ENCODE data around the gene WNT9A.

The WNT9A gene

DNA sequence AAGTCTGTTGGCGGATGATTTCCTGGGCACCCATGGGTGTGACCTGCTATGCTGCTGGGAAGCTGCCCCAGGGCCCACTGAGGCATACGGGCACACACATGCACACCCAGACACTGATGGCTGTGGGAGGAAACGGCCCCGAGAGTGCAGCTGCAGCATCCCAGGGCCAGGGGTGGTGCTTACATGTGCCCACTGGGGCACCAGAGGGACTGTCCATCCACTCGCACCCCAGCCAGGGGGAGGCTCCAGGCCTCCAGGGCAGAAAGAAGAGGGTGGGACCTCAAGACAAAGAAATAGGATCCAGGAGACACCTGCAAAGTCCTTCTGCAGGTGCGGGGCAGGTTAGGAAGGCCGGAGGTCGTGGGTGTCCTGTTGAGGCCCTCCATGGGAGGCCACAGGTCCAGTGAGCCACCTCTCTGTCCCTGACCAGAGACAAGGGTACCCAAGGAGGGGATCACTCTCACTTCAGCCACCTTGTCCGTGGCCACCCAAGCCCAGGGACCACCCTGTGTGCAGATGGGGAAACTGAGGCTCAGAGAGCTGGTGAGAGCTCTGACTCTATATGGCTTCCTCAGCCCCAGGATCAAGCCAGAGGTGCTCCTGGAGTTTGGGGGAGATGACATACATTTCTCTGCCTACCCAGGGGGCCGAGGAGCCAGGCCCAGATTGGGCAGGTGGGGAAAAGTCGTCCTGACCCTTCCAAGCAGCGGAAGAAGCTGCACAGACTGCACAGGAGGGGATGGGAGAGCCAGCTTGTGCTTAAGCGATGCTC, 57.1 kb downstream of the WNT9A start:
- TF ChIP-seq FOXM1 (IDR thresholded peaks at IDR 0.05; ENCODE audit: borderline replicate concordance, low read depth): no peak
- no peak for TF ChIP-seq YY1 (IDR thresholded peaks at IDR 0.05; ENCODE audit: low read depth)
- TF ChIP-seq TCF12 (IDR thresholded peaks at IDR 0.05; ENCODE audit: low read depth): no peak

DNA sequence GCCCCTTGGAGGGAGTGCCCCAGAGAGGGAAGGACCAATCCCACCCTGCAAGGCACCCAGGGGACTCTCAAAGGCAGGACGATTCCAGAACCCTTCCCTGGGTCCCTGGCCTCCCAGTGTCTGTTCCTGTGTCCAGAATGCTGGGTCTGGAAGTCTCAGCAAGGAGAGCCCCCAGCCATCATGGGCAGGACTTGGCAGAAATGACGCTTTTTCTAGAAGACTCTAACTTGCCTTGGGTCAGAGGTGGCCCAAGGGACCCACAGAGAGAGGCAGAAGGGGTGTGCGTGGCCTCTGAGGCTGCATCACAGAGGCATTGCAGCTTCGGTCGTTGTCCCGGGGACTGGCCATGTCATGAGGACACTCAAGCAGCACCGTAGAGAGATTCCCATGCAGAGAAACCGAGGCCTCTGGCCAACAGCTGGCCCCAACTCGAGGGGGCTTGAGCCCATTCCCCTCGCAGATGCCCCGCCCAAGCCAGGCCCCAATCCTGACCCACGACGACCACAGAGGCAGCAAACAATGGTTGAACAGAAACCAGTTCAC, 57.8 kb downstream of the WNT9A start:
- TF ChIP-seq CEBPB (IDR thresholded peaks at IDR 0.05): no peak
- TF ChIP-seq TAF1 (IDR thresholded peaks at IDR 0.05; ENCODE audit: low read depth): no peak

DNA sequence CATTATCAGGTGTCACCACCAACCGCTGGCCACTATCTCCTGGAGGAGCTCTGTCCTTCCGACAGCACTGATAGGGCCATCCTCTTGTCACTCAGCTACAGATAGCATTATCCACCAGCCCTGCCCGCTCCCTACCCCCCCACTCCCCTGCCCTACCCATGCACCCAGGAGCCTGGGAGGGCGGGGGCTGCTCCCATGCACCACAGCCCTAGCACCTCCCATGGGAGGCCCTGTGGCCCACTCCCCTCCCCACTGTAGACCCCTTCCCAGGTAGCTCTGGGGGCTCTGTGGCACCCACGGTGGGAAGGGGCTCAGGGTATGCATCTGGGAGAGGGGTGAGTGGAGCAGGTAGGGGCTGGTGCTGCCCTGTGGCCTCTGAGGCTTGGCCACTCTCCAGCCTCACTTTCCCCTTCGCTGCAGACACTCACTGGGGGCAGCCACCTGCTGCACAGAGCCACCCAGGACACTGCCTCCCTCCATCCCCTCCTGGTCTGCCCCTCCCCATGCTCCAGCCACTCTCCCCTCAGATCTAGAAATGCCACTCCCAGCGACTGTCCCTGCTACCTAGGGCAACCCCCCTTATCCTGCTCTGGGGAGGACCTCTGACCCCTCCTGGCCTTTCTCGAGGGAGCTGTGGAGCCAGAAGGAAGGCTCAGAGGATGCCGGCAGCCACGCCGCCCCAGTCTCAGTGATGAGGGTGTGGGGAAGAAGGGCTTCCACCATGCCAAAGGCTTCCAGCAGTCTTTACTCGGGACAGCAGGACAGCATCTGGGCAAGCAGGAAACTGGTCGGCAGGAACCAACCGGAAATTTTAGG, 58.5 kb downstream of the WNT9A start:
- TF ChIP-seq CREB1 (IDR thresholded peaks at IDR 0.05; ENCODE audit: low read depth): no peak
- TF ChIP-seq TAF1 (IDR thresholded peaks at IDR 0.05; ENCODE audit: low read depth): no peak
- TF ChIP-seq NFIC (IDR thresholded peaks at IDR 0.05): no peak
- TF ChIP-seq, protein P1, sequence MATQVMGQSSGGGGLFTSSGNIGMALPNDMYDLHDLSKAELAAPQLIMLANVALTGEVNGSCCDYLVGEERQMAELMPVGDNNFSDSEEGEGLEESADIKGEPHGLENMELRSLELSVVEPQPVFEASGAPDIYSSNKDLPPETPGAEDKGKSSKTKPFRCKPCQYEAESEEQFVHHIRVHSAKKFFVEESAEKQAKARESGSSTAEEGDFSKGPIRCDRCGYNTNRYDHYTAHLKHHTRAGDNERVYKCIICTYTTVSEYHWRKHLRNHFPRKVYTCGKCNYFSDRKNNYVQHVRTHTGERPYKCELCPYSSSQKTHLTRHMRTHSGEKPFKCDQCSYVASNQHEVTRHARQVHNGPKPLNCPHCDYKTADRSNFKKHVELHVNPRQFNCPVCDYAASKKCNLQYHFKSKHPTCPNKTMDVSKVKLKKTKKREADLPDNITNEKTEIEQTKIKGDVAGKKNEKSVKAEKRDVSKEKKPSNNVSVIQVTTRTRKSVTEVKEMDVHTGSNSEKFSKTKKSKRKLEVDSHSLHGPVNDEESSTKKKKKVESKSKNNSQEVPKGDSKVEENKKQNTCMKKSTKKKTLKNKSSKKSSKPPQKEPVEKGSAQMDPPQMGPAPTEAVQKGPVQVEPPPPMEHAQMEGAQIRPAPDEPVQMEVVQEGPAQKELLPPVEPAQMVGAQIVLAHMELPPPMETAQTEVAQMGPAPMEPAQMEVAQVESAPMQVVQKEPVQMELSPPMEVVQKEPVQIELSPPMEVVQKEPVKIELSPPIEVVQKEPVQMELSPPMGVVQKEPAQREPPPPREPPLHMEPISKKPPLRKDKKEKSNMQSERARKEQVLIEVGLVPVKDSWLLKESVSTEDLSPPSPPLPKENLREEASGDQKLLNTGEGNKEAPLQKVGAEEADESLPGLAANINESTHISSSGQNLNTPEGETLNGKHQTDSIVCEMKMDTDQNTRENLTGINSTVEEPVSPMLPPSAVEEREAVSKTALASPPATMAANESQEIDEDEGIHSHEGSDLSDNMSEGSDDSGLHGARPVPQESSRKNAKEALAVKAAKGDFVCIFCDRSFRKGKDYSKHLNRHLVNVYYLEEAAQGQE (IDR thresholded peaks at IDR 0.05; ENCODE audit: low read depth): no peak
- TF ChIP-seq, protein P2, sequence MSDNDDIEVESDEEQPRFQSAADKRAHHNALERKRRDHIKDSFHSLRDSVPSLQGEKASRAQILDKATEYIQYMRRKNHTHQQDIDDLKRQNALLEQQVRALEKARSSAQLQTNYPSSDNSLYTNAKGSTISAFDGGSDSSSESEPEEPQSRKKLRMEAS (IDR thresholded peaks at IDR 0.05): no peak
- no peak for TF ChIP-seq ZBTB7A (IDR thresholded peaks at IDR 0.05; ENCODE audit: low read depth)
- TF ChIP-seq TCF12 (IDR thresholded peaks at IDR 0.05; ENCODE audit: low read depth): no peak
- TF ChIP-seq CEBPB (IDR thresholded peaks at IDR 0.05): no peak
- TF ChIP-seq RAD21 (IDR thresholded peaks at IDR 0.05; ENCODE audit: low read depth): no peak
- TF ChIP-seq EGR1 (IDR thresholded peaks at IDR 0.05): no peak
- TF ChIP-seq YY1 (IDR thresholded peaks at IDR 0.05; ENCODE audit: low read depth): no peak
- TF ChIP-seq TEAD4 (IDR thresholded peaks at IDR 0.05): no peak
- TF ChIP-seq, protein P3, sequence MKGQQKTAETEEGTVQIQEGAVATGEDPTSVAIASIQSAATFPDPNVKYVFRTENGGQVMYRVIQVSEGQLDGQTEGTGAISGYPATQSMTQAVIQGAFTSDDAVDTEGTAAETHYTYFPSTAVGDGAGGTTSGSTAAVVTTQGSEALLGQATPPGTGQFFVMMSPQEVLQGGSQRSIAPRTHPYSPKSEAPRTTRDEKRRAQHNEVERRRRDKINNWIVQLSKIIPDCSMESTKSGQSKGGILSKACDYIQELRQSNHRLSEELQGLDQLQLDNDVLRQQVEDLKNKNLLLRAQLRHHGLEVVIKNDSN (IDR thresholded peaks at IDR 0.05): no peak
- TF ChIP-seq FOXM1 (IDR thresholded peaks at IDR 0.05; ENCODE audit: borderline replicate concordance, low read depth): no peak
- no peak for TF ChIP-seq EP300 (IDR thresholded peaks at IDR 0.05; ENCODE audit: borderline replicate concordance)

DNA sequence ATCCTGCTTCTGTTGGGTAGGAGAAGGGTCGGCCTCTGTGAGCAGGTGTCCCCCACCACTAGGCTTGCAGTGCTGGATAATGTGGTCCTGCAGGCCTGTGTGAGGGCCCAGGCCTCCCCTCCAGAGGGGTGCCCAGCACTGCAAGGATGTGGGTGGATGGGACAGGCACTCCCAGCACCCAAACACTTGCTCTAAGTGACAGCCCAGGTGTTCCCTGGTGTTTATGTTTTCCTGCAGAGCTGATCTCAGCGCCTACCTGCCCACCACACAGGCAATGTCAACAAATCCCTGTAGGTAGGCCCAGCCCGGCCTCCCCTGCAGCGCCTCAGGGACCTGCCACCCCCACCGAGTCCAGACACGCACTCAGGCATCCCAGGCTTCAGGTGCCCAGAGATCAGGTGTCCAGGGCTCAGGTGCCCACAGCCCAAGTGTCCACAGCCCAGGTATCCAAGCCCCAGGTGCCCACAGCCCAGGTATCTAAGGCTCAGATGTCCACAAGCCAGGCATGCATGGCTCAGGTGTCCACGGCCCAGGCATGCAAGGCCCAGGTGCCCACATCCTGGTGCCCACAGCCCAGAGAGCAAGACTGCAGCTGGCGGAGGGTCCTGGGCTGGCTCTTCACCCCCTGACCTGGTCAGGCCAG, 59.2 kb downstream of the WNT9A start:
- TF ChIP-seq YY1 (IDR thresholded peaks at IDR 0.05; ENCODE audit: low read depth) (no peak), CREB1 (IDR thresholded peaks at IDR 0.05; ENCODE audit: low read depth) (no peak), EGR1 (IDR thresholded peaks at IDR 0.05) (no peak), TEAD4 (IDR thresholded peaks at IDR 0.05) (no peak), RAD21 (IDR thresholded peaks at IDR 0.05; ENCODE audit: low read depth) (no peak), ZBTB7A (IDR thresholded peaks at IDR 0.05; ENCODE audit: low read depth) (no peak), EP300 (IDR thresholded peaks at IDR 0.05; ENCODE audit: borderline replicate concordance) (no peak), NFIC (IDR thresholded peaks at IDR 0.05) (no peak), TAF1 (IDR thresholded peaks at IDR 0.05; ENCODE audit: low read depth) (no peak), CEBPB (IDR thresholded peaks at IDR 0.05) (no peak), TCF12 (IDR thresholded peaks at IDR 0.05; ENCODE audit: low read depth) (no peak), FOXM1 (IDR thresholded peaks at IDR 0.05; ENCODE audit: borderline replicate concordance, low read depth) (no peak)
- TF ChIP-seq, protein P3 (IDR thresholded peaks at IDR 0.05): no peak
- TF ChIP-seq, protein P1 (IDR thresholded peaks at IDR 0.05; ENCODE audit: low read depth): no peak
- TF ChIP-seq, protein P2 (IDR thresholded peaks at IDR 0.05): no peak
